Hematopoietic multipotent progenitor cell treated with erythropoietin and hydrocortisone succinate and interleukin-3 and kit ligand, for 17 days (in vitro differentiated cells): ENCODE data around the gene FAM227A.

Experiments
- DNase-seq: peaks from one replicate; pipeline ENCODE4 v3.0.0-alpha.2; 2015; ENCODE audit warnings: low spot score

The FAM227A gene

GRCh38 chr22:38531251-38531938, 124.8 kb downstream of the FAM227A start:
- no peak for DNase-seq
